Pancreas (tissue), 10 donors: Measurements from ENCODE around the gene NGLY1. TPM values are rescaled to one million over a fixed set of nuclear protein-coding genes. Genes with fewer than 3 reads are reported as not detected.

Experiments
- ATAC-seq, 4 donors: fragments of 200-7000 bp; cut with Tn5 transposase; one replicate each; pipeline versions ENCODE4 v1.8.0 to v1.9.1; 2020; ENCODE audit warnings: mild to moderate bottlenecking in 4 of 4, moderate library complexity in 4 of 4
- DNase-seq, 6 donors: peaks; one replicate each; pipeline ENCODE4 v3.0.0-alpha.2; 2020
- FAIRE-seq: peaks from 2 replicates; lab custom pipeline; 2012; peaks lifted over from hg19 to GRCh38; lab: Jason Lieb, UNC
- H3K27ac ChIP-seq, 4 donors: fragments of 200-600 bp; sonication (generic); 1 replicate in 3 of 4; 2 replicates in 1 of 4; pipeline versions ENCODE4 v1.5.0 to v1.8.0; 2020
- H3K27me3 ChIP-seq, 4 donors: fragments of 200-600 bp; one replicate each; pipeline ENCODE4 v1.8.0; 2021
- H3K36me3 ChIP-seq, 3 donors: fragments of 200-600 bp; sonication (generic) in 1 of 3; one replicate each; pipeline versions ENCODE4 v1.5.0 to v1.8.0; 2020 to 2021
- H3K4me1 ChIP-seq, 3 donors: fragments of 200-600 bp; one replicate each; pipeline ENCODE4 v1.8.0; 2021
- H3K4me3 ChIP-seq, 4 donors: fragments of 200-600 bp; sonication (generic) in 2 of 4; one replicate each; pipeline versions ENCODE4 v1.5.0 to v1.8.0; 2020 to 2021
- H3K9me3 ChIP-seq, 4 donors: fragments of 200-600 bp; one replicate each; pipeline ENCODE4 v1.8.0; 2021
- CTCF ChIP-seq, 4 donors: fragments of 200-600 bp; sonication (generic) in 3 of 4; IDR thresholded peaks; one replicate each; pipeline versions ENCODE4 v1.5.0 to v1.8.0; 2021; ENCODE audit warnings: antibody characterized with exemption in 4 of 4
- WGBS, 2 donors: extraction: QIAGEN DNeasy Blood & Tissue Kit; methylation state at CpG; one replicate each; pipeline ENCODE4 v1.1.7; 2013; 5-methylcytosine and 5-hydroxymethylcytosine counted together
- intact Hi-C, 3 donors: fragments of 100-400 bp; cut with DNase I; formaldehyde crosslinking; loops; one replicate each; pipeline versions ENCODE4 v1.11.1 to v1.14.2; 2022
- polyA plus RNA-seq, 2 donors: library from polyadenylated mRNA; stranded (reverse); fragments of 200-250 nt; gene quantifications; one replicate each; pipeline ENCODE4 v1.2.3, GENCODE V29; 2013
- total RNA-seq, 6 donors: library from RNA; stranded (reverse); fragmentation: NEBNext Ultra II Directional in 4 of 6; extraction: Animal tissue kit (Norgen Biotek cat#: 25700) in 4 of 6; gene quantifications; one replicate each; pipeline versions ENCODE4 v1.2.1 to v1.2.4, GENCODE V29; 2021 to 2023
- donor health status: healthy with polysubstance abuse.
- donor health status: DM: no; HTN: no; CAD: no; lungs with moderate emphysema.
- donor health status: DM: no; HTN: no; CAD: no.
- donor health status: control.
- donor health status: control.
- donor health status: Bipolar disorder and iron deficiency.
- donor health status: DM: yes; HTN: yes; CAD: no.
- donor health status: DM: no; HTN: no; CAD: no.
- donor health status: DM: no; HTN: no; CAD: no.
- donor health status: DM: yes; HTN: yes; CAD: no.

NGLY1 gene
- total and polyA plus RNA-seq, 8 donors = 14.0 to 22.6 (median 21.9) TPM

GRCh38 chr3:25747033-25747432, 36.2 kb downstream of the NGLY1 start:
- FAIRE-seq (no peak), DNase-seq (no peak), ATAC-seq (no peak)
- Histone ChIP-seq H3K27ac (no peak overlapping the region), H3K36me3 (peaks cover 0 to 21% (median 11%) of the 10 kb centered on the region in 3 donors), H3K9me3 (no peaks in the 10 kb centered on the region), H3K4me3 (no peak overlapping the region), H3K4me1 (no peaks in the 10 kb centered on the region), H3K27me3 (no peaks in the 10 kb centered on the region)
- intact Hi-C loops = no loop called here
- TF ChIP-seq CTCF (IDR thresholded peaks at IDR 0.05) = no peak

DNA sequence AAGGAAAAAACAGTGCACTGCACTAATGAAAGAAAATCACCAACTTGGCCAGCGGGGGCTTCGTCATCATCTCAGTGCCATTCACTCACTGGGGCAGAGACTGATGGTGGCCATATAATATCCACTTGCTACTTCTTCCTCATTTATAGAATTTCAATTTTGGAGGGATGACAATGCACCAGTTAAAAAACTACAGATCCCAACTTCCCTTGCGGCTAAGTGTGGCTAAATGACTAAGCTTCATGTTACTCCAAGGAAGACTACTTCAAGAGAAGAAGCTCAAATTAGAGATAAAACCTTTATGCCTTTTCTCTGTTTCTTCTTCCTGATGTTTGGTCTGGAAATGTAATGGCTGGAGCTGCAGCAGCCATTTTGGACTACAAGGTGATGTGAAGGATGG, 38.8 kb downstream of the NGLY1 start:
- no peak overlapping the region for H3K4me3 ChIP-seq
- FAIRE-seq (no peak), DNase-seq (no peak), ATAC-seq (no peak)
- TF ChIP-seq CTCF (IDR thresholded peaks at IDR 0.05) = no peak
- H3K4me1 ChIP-seq = no peaks in the 10 kb centered on the region
- intact Hi-C loops = no loop called here
- 99% methylated on average over 3 of the region's 3 CpGs for WGBS, 2 donors
- no peaks in the 10 kb centered on the region for H3K9me3 ChIP-seq
- no peak overlapping the region for H3K27ac ChIP-seq
- no peaks in the 10 kb centered on the region for H3K27me3 ChIP-seq
- H3K36me3 ChIP-seq = peaks cover 0 to 5% (median 3%) of the 10 kb centered on the region in 3 donors

DNA sequence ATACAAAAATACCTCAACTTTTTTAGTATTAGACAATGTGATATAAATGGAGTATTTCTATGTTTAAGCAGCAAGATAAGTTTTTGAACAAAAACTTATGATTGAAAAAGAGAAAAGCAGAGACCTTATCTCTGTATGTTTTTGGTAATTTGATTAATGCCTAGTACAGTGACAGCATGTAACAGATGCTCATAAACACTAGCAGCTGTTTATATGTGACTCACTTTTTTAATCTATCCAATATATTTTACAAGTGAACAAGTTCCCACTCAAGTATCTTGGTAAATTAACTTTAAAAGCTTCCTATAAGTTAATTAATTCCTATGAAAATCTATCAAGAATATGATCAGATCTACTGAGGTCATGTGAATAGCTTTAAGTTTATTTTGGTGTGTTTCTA, 55.1 kb downstream of the NGLY1 start:
- no peak for DNase-seq
- Histone ChIP-seq H3K4me3 (no peak overlapping the region), H3K9me3 (no peaks in the 10 kb centered on the region), H3K27ac (no peak overlapping the region), H3K4me1 (no peaks in the 10 kb centered on the region), H3K27me3 (no peaks in the 10 kb centered on the region), H3K36me3 (peaks cover 0 to 14% (median 0%) of the 10 kb centered on the region in 3 donors)
- intact Hi-C loops = no loop called here
- TF ChIP-seq CTCF (IDR thresholded peaks at IDR 0.05) = no peak
- FAIRE-seq = no peak
- no peak for ATAC-seq

GRCh38 chr3:25727316-25727715, 55.9 kb downstream of the NGLY1 start:
- ATAC-seq = no peak
- no peak for FAIRE-seq
- WGBS, 2 donors = 93 to 97% methylated on average over 6 of the region's 6 CpGs

DNA sequence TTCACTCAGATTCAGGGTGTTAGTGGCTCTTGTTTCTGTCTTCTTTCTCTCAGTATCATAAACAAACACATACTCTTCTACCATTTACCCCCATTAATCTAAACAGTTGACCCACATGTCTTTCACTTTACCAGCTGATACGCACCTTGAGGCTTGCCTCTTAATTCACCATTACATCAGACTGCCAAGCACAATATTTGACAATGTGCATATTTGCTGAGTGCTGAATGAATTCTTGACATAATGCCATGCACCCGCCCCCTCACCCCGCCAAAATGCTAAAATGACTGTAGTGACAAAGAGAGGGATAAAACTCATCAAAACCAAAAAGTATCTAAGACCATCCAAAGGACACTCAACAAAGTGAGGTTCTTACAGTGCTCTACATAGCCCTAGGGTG, 57.4 kb downstream of the NGLY1 start:
- H3K27ac ChIP-seq = no peak overlapping the region
- peak in 3 of 4 donors; percentile 22 to 35 (median 29) for ATAC-seq
- FAIRE-seq = no peak
- 47 to 56% methylated on average over 3 of the region's 3 CpGs for WGBS, 2 donors
- TF ChIP-seq CTCF (IDR thresholded peaks at IDR 0.05) = no peak
- no peaks in the 10 kb centered on the region for H3K4me1 ChIP-seq
- H3K27me3 ChIP-seq = no peaks in the 10 kb centered on the region
- intact Hi-C loops = no loop called here
- DNase-seq = no peak
- H3K4me3 ChIP-seq = no peak overlapping the region
- no peaks in the 10 kb centered on the region for H3K36me3 ChIP-seq
- H3K9me3 ChIP-seq = no peaks in the 10 kb centered on the region

More at GRCh38 chr3:25727316-25727715, 55.9 kb downstream of the NGLY1 start:
- Histone ChIP-seq H3K27ac (no peak overlapping the region), H3K36me3 (peaks cover 0 to 8% (median 0%) of the 10 kb centered on the region in 3 donors), H3K27me3 (no peaks in the 10 kb centered on the region), H3K9me3 (no peaks in the 10 kb centered on the region), H3K4me3 (no peak overlapping the region), H3K4me1 (no peaks in the 10 kb centered on the region)
- intact Hi-C loops = no loop called here
- TF ChIP-seq CTCF (IDR thresholded peaks at IDR 0.05) = no peak
- DNase-seq = no peak
